DND-41 (cell line): ENCODE results near the gene CCL20.

Experiments used
- ATAC-seq: fragments of 200-7000 bp; cut with Tn5 transposase; 3 replicates; pipeline ENCODE4 v1.9.1; 2021; ENCODE audit warnings: low read depth; ENCODE audit not compliant: insufficient read depth
- DNase-seq: peaks from one replicate; pipeline ENCODE4 v3.0.0-alpha.2; 2020
- H2AFZ ChIP-seq: 2 replicates; pipeline ENCODE4 v1.6.0; 2012; ENCODE audit warnings: low read depth, low read length
- H3K27ac ChIP-seq: 2 replicates; pipeline ENCODE4 v1.5.1; 2012; ENCODE audit warnings: low read length, inconsistent platforms
- H3K27me3 ChIP-seq: fragments of 200-600 bp; sonication (generic); 2 replicates; pipeline ENCODE4 v1.6.0; 2012; ENCODE audit warnings: low read length, mild to moderate bottlenecking, inconsistent platforms; ENCODE audit not compliant: insufficient read depth, poor library complexity
- H3K36me3 ChIP-seq: 2 replicates; pipeline ENCODE4 v1.5.1; 2012; ENCODE audit warnings: low read length, inconsistent platforms; ENCODE audit not compliant: insufficient read depth
- H3K4me1 ChIP-seq: 2 replicates; pipeline ENCODE4 v1.5.1; 2012; ENCODE audit warnings: mild to moderate bottlenecking, low read length; ENCODE audit not compliant: insufficient read depth
- H3K4me2 ChIP-seq: 2 replicates; pipeline ENCODE4 v1.6.0; 2012; ENCODE audit warnings: mild to moderate bottlenecking, moderate library complexity, low read length, inconsistent platforms; ENCODE audit not compliant: insufficient read depth
- H3K4me3 ChIP-seq, 2 experiments: fragments of 200-600 bp in 1 of 2; shearing (Covaris generic) in 1 of 2; 2 replicates each; pipeline ENCODE4 v1.5.1; 2012 to 2016; ENCODE audit warnings: inconsistent platforms in 2 of 2, low read length in 2 of 2, mild to moderate bottlenecking in 2 of 2, low read depth in 1 of 2, moderate library complexity in 1 of 2
- H3K79me2 ChIP-seq: 2 replicates; pipeline ENCODE4 v1.6.0; 2012; ENCODE audit warnings: low read length, inconsistent platforms; ENCODE audit not compliant: insufficient read depth
- H3K9ac ChIP-seq: 2 replicates; pipeline ENCODE4 v1.6.0; 2012; ENCODE audit warnings: low read depth, mild to moderate bottlenecking, inconsistent platforms, low read length, moderate library complexity
- H3K9me3 ChIP-seq: 2 replicates; pipeline ENCODE4 v1.5.1; 2012; ENCODE audit warnings: low read length, moderate library complexity, mild to moderate bottlenecking, inconsistent platforms; ENCODE audit not compliant: insufficient read depth, severe bottlenecking
- H4K20me1 ChIP-seq: 2 replicates; pipeline ENCODE4 v1.6.0; 2012; ENCODE audit warnings: low read length; ENCODE audit not compliant: insufficient read depth
- CTCF ChIP-seq: IDR thresholded peaks from 2 replicates; pipeline ENCODE4 v1.5.1; 2012; ENCODE audit warnings: borderline replicate concordance, low read length, moderate library complexity, mild to moderate bottlenecking; ENCODE audit not compliant: poor library complexity, severe bottlenecking; ENCODE audit errors: extremely low read depth
- EZH2 ChIP-seq: IDR thresholded peaks from 3 replicates; pipeline ENCODE4 v1.6.1; 2012; ENCODE audit warnings: borderline replicate concordance, low read depth, mild to moderate bottlenecking, moderate library complexity, low read length, inconsistent platforms; ENCODE audit not compliant: severe bottlenecking

CCL20 gene

GRCh38 chr2:227799202-227799601 lies 14.4 kb upstream of the CCL20 start:
- H3K4me3 ChIP-seq: no peak overlapping the region
- no peak overlapping the region for H2AFZ ChIP-seq
- no peaks in the 10 kb centered on the region for H4K20me1 ChIP-seq
- H3K79me2 ChIP-seq: no peaks in the 10 kb centered on the region
- no peaks in the 10 kb centered on the region for H3K27me3 ChIP-seq
- no peaks in the 10 kb centered on the region for H3K9me3 ChIP-seq
- H3K4me2 ChIP-seq: no peak overlapping the region
- DNase-seq (no peak), ATAC-seq (no peak)
- H3K4me1 ChIP-seq: no peaks in the 10 kb centered on the region
- TF ChIP-seq EZH2 (no peak), CTCF (no peak)
- no peak overlapping the region for H3K9ac ChIP-seq
- H3K27ac ChIP-seq: no peak overlapping the region
- no peaks in the 10 kb centered on the region for H3K36me3 ChIP-seq

- H3K9ac ChIP-seq: no peak overlapping the region
- DNase-seq (no peak), ATAC-seq (no peak)
- TF ChIP-seq CTCF (no peak), EZH2 (no peak)
- no peak overlapping the region for H2AFZ ChIP-seq
- H3K4me3 ChIP-seq: no peak overlapping the region
- no peaks in the 10 kb centered on the region for H3K36me3 ChIP-seq
- H3K79me2 ChIP-seq: no peaks in the 10 kb centered on the region
- H3K27me3 ChIP-seq: no peaks in the 10 kb centered on the region
- no peaks in the 10 kb centered on the region for H3K4me1 ChIP-seq
- no peaks in the 10 kb centered on the region for H4K20me1 ChIP-seq
- no peaks in the 10 kb centered on the region for H3K9me3 ChIP-seq
- no peak overlapping the region for H3K4me2 ChIP-seq
- no peak overlapping the region for H3K27ac ChIP-seq
These were observed 10.8 kb upstream of the CCL20 start for GRCh38 chr2:227802882-227803281.

GRCh38 chr2:227804975-227805374 lies 8.7 kb upstream of the CCL20 start:
- Histone ChIP-seq H3K36me3 (no peaks in the 10 kb centered on the region), H4K20me1 (no peaks in the 10 kb centered on the region), H3K27ac (no peak overlapping the region), H3K4me3 (no peak overlapping the region), H3K4me1 (no peaks in the 10 kb centered on the region), H3K79me2 (no peaks in the 10 kb centered on the region), H3K9ac (no peak overlapping the region), H2AFZ (no peak overlapping the region), H3K4me2 (no peak overlapping the region), H3K9me3 (no peaks in the 10 kb centered on the region), H3K27me3 (no peaks in the 10 kb centered on the region)
- no peak for ATAC-seq
- no peak for TF ChIP-seq EZH2
- no peak for TF ChIP-seq CTCF
- DNase-seq: no peak

- TF ChIP-seq EZH2 (no peak), CTCF (no peak)
- Histone ChIP-seq H3K9me3 (no peaks in the 10 kb centered on the region), H3K9ac (no peak overlapping the region), H3K4me1 (no peaks in the 10 kb centered on the region), H3K79me2 (no peaks in the 10 kb centered on the region), H3K27ac (no peak overlapping the region), H3K36me3 (no peaks in the 10 kb centered on the region), H4K20me1 (no peaks in the 10 kb centered on the region), H3K4me3 (no peak overlapping the region), H3K4me2 (no peak overlapping the region), H3K27me3 (no peaks in the 10 kb centered on the region), H2AFZ (no peak overlapping the region)
- no peak for ATAC-seq
- DNase-seq: no peak
These were observed 8.1 kb upstream of the CCL20 start for GRCh38 chr2:227805578-227805977.
